Spleen (tissue), 7 donors: ENCODE results near the gene ABCA5.

Source experiments
- POLR2A ChIP-seq, 3 donors: fragments of 450-650 bp; IDR thresholded peaks; one replicate each; pipeline ENCODE4 v1.5.1; 2017; ENCODE audit warnings: antibody characterized with exemption in 3 of 3, mild to moderate bottlenecking in 1 of 3
- POLR2AphosphoS5 ChIP-seq, 3 donors: sonication (generic); formaldehyde crosslinking; IDR thresholded peaks; one replicate each; pipeline ENCODE4 v1.5.1; 2017; ENCODE audit warnings: antibody characterized with exemption in 3 of 3
- TF ChIP-seq, protein P1 (sequence below), 11 experiments: fragments of 200-600 bp in 7 of 11; fragments of 450-650 bp in 4 of 11; sonication (generic) in 4 of 11; IDR thresholded peaks in 8 of 11; conservative IDR thresholded peaks in 3 of 11; 1 replicate in 7 of 11; 2 replicates in 4 of 11; pipeline versions ENCODE4 v1.4.0 to v1.8.0; 2016 to 2021; ENCODE audit warnings: antibody characterized with exemption in 11 of 11, inconsistent platforms in 4 of 11, mild to moderate bottlenecking in 1 of 11
- donor health status: DM: no; HTN: no; CAD: no; lungs with moderate emphysema.
- donor health status: DM: no; HTN: no; CAD: no.
- donor health status: DM: no; HTN: no; CAD: no.

- TF ChIP-seq, protein P1, sequence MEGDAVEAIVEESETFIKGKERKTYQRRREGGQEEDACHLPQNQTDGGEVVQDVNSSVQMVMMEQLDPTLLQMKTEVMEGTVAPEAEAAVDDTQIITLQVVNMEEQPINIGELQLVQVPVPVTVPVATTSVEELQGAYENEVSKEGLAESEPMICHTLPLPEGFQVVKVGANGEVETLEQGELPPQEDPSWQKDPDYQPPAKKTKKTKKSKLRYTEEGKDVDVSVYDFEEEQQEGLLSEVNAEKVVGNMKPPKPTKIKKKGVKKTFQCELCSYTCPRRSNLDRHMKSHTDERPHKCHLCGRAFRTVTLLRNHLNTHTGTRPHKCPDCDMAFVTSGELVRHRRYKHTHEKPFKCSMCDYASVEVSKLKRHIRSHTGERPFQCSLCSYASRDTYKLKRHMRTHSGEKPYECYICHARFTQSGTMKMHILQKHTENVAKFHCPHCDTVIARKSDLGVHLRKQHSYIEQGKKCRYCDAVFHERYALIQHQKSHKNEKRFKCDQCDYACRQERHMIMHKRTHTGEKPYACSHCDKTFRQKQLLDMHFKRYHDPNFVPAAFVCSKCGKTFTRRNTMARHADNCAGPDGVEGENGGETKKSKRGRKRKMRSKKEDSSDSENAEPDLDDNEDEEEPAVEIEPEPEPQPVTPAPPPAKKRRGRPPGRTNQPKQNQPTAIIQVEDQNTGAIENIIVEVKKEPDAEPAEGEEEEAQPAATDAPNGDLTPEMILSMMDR (IDR thresholded peaks at IDR 0.05 in 8 of 11, conservative IDR thresholded peaks at IDR 0.05 in 3 of 11) = no peak
- TF ChIP-seq POLR2A (IDR thresholded peaks at IDR 0.05) (no peak), POLR2AphosphoS5 (IDR thresholded peaks at IDR 0.05) (no peak)
These were observed 6.1 kb downstream of the ABCA5 start for GRCh38 chr17:69320908-69321238.
